ENCODE measurements around the gene PIK3CD. TPM values are rescaled to one million over a fixed set of nuclear protein-coding genes. Genes with fewer than 3 reads are reported as not detected.

PIK3CD gene
- total and polyA plus RNA-seq, 2 donors (not counting 3 experiments of a cell fraction or from before 2014, with no cell fraction given), result 3.5 to 5.2 TPM

DNA sequence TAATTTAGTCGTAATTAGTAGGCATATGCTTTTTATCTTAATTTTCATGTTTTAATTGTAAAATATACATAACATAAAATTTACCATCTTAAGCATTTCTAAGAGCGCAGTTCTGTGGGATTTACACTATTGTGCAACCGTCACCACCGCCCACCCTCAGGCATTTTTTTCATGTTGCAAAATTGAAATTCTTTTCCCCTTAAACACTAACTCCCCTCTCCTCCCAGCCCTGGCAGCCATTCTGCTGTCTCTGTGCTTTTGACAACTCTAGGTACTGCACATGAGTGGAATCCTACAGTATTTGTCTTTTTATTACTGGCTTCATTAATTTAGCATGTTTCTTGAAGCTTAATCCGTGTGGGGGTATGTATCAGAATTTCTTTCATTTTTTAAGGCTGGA, 7.8 kb downstream of the PIK3CD start:
- Histone ChIP-seq H3K4me2 (ENCODE audit: insufficient read depth, low read length) (no peak overlapping the region), H3K4me3 (replicated peaks in 1 of 3; ENCODE audit: insufficient read depth in 1 of 3, low read depth in 1 of 3, low read length in 3 of 3) (no peak overlapping the region), H3K9me1 (replicated peaks; ENCODE audit: control insufficient read depth, extremely low read depth, insufficient read depth, low read length) (no peaks in the 10 kb centered on the region), H3K27ac (ENCODE audit: insufficient read depth, low read depth, low read length) (no peak overlapping the region), H3K79me2 (ENCODE audit: control insufficient read depth, insufficient read depth, low read length) (no peaks in the 10 kb centered on the region), H3K36me3 (ENCODE audit: control insufficient read depth in 2 of 2, extremely low read depth in 1 of 2, insufficient read depth in 2 of 2, low read length in 2 of 2) (no peaks in the 10 kb centered on the region), H3K4me1 (ENCODE audit: control insufficient read depth, extremely low read depth, insufficient read depth, low read length) (no peaks in the 10 kb centered on the region), H3K9ac (replicated peaks; ENCODE audit: extremely low read depth, insufficient read depth, low read length) (no peak overlapping the region), H2AFZ (ENCODE audit: low read depth, low read length) (no peak overlapping the region), H3K27me3 (ENCODE audit: control insufficient read depth in 2 of 2, insufficient read depth in 2 of 2, low read length in 2 of 2) (peaks cover 0 to under 1% of the 10 kb centered on the region in 2 experiments), H3K9me3 (replicated peaks; ENCODE audit: control insufficient read depth, insufficient read depth, low read length) (no peaks in the 10 kb centered on the region), H4K20me1 (replicated peaks; ENCODE audit: control insufficient read depth, extremely low read depth, insufficient read depth, low read length) (no peaks in the 10 kb centered on the region)
- POLR2A ChIA-PET, result no interaction called here
- no peak for FAIRE-seq
- dilution Hi-C loops (cut with MboI; ENCODE audit: extremely low pct_ligation_motif_present, low sequenced_read_pairs), result no loop called here
- CTCF ChIA-PET, result interaction anchor here (0.8 kb wide), 1 partner anchor 15 kb away, joined by 4 read pairs; no protein-coding TSS in a partner anchor
- no peak for DNase-seq (ENCODE audit: low read depth, low spot score)
- intact Hi-C loops (cut with micrococcal nuclease), result no loop called here
- no TSS peak for BruUV-seq (replicated peaks)
- no peak for TF ChIP-seq POLR2A (IDR thresholded peaks at IDR 0.05; ENCODE audit: low read depth, low read length)
- no peak for TF ChIP-seq GATA2 (IDR thresholded peaks at IDR 0.05; ENCODE audit: insufficient read depth, insufficient read length, low read depth, low read length)
- TF ChIP-seq POLR2AphosphoS5 (IDR thresholded peaks at IDR 0.05; ENCODE audit: insufficient read depth, low read depth, low read length), result no peak
- TF ChIP-seq CTCF (IDR thresholded peaks at IDR 0.05; ENCODE audit: extremely low read depth in 1 of 2, insufficient read depth in 1 of 2, low read depth in 1 of 2, low read length in 2 of 2), result no peak
- no peak for TF ChIP-seq FOS (IDR thresholded peaks at IDR 0.05; ENCODE audit: borderline replicate concordance, insufficient read depth, low read length)
- TF ChIP-seq EZH2 (IDR thresholded peaks at IDR 0.05; ENCODE audit: borderline replicate concordance, low read depth, low read length, severe bottlenecking), result no peak
- no peak for TF ChIP-seq MYC (IDR thresholded peaks at IDR 0.05; ENCODE audit: low read depth, low read length)
- TF ChIP-seq JUN (IDR thresholded peaks at IDR 0.05; ENCODE audit: borderline replicate concordance, insufficient read depth, insufficient read length, low read depth), result no peak
- TF ChIP-seq, protein P1, sequence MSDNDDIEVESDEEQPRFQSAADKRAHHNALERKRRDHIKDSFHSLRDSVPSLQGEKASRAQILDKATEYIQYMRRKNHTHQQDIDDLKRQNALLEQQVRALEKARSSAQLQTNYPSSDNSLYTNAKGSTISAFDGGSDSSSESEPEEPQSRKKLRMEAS (IDR thresholded peaks at IDR 0.05; ENCODE audit: insufficient read depth, insufficient read length), result no peak
